HG03558 (cell line): ENCODE data around the gene FCRL5.

Source experiments
- ATAC-seq: cut with Tn5 transposase; IDR thresholded peaks from one replicate; pipeline ENCODE4 v1.9.1; 2021; ENCODE audit warnings: moderate number of reproducible peaks; ENCODE audit not compliant: unreplicated experiment; ENCODE audit errors: extremely low read depth

Gene FCRL5

GRCh38 chr1:157532569-157532968 lies 19.7 kb downstream of the FCRL5 start:
- ATAC-seq = no peak

- ATAC-seq = no peak
These were observed 28.4 kb downstream of the FCRL5 start for GRCh38 chr1:157523774-157524493.

GRCh38 chr1:157521056-157521455 lies 31.3 kb downstream of the FCRL5 start:
- ATAC-seq = no peak

- no peak for ATAC-seq
These were observed 31.9 kb downstream of the FCRL5 start for GRCh38 chr1:157520386-157520935.

GRCh38 chr1:157519451-157519850 lies 32.9 kb downstream of the FCRL5 start:
- ATAC-seq = no peak

GRCh38 chr1:157517016-157517415 lies 35.3 kb downstream of the FCRL5 start:
- no peak for ATAC-seq

- ATAC-seq = no peak
These were observed 36.6 kb downstream of the FCRL5 start for GRCh38 chr1:157515709-157516108.

GRCh38 chr1:157515141-157515540 lies 37.2 kb downstream of the FCRL5 start:
- no peak for ATAC-seq

- ATAC-seq = no peak
These were observed 40.0 kb downstream of the FCRL5 start for GRCh38 chr1:157512036-157512969.

- no peak for ATAC-seq
These were observed 42.6 kb downstream of the FCRL5 start for GRCh38 chr1:157509546-157510232.

- ATAC-seq = no peak
These were observed 46.6 kb downstream of the FCRL5 start for GRCh38 chr1:157505481-157506272.

- no peak for ATAC-seq
These were observed 47.7 kb downstream of the FCRL5 start for GRCh38 chr1:157504646-157505045.

GRCh38 chr1:157499521-157499920 lies 52.8 kb downstream of the FCRL5 start:
- no peak for ATAC-seq

GRCh38 chr1:157498736-157499090 lies 53.6 kb downstream of the FCRL5 start:
- ATAC-seq = no peak

GRCh38 chr1:157497987-157498735 lies 54.2 kb downstream of the FCRL5 start:
- no peak for ATAC-seq

GRCh38 chr1:157497284-157497683 lies 55.0 kb downstream of the FCRL5 start:
- ATAC-seq = no peak

GRCh38 chr1:157496121-157496526 lies 56.2 kb downstream of the FCRL5 start:
- no peak for ATAC-seq

GRCh38 chr1:157495285-157495684 lies 57.0 kb downstream of the FCRL5 start:
- ATAC-seq = no peak

GRCh38 chr1:157494093-157494492 lies 58.2 kb downstream of the FCRL5 start:
- ATAC-seq = no peak
